Endothelial cell of umbilical vein (primary cell): Measurements from ENCODE around the gene LDHD. TPM values are rescaled to one million over a fixed set of nuclear protein-coding genes. Genes with fewer than 3 reads are reported as not detected.

Experiments
- BruUV-seq: library from RNA; stranded (reverse); fragments of 400-500 nt; replicated peaks from 2 replicates; lab custom pipeline; 2021; lab: Mats Ljungman, UMichigan
- CTCF ChIA-PET: fragments of 300-600, 350-600 bp; sonication (Branson Sonifier 250); formaldehyde crosslinking; loops from one replicate; lab custom pipeline; 2021; ENCODE audit warnings: antibody characterized with exemption, inconsistent platforms; lab: Charles Lee
- POLR2A ChIA-PET: fragments of 300-600, 350-600 bp; sonication (Branson Sonifier 250); formaldehyde crosslinking; loops from one replicate; lab custom pipeline; 2021; ENCODE audit warnings: antibody characterized with exemption, inconsistent platforms; lab: Charles Lee
- DNase-seq: peaks from one replicate; pipeline ENCODE4 v3.0.0-alpha.2; 2011; ENCODE audit warnings: low read depth, low spot score
- FAIRE-seq: peaks from 2 replicates; lab custom pipeline; 2011; peaks lifted over from hg19 to GRCh38; lab: Jason Lieb, UNC
- H2AFZ ChIP-seq: 2 replicates; pipeline ENCODE4 v1.6.0; 2012; ENCODE audit warnings: low read depth, low read length, control low read depth, inconsistent platforms
- H3K27ac ChIP-seq: 2 replicates; pipeline ENCODE4 v1.5.1; 2011; ENCODE audit warnings: low read depth, mild to moderate bottlenecking, control low read depth, low read length, moderate library complexity; ENCODE audit not compliant: insufficient read depth
- H3K27me3 ChIP-seq, 2 experiments: 2 replicates each; pipeline versions ENCODE4 v1.6.0 to v1.6.1; 2011; ENCODE audit warnings: low read length in 2 of 2, mixed read lengths in 1 of 2; ENCODE audit not compliant: control insufficient read depth in 2 of 2, insufficient read depth in 2 of 2
- H3K36me3 ChIP-seq, 2 experiments: 2 replicates in 1 of 2; 3 replicates in 1 of 2; pipeline ENCODE4 v1.5.1; 2011; ENCODE audit warnings: low read length in 2 of 2, mild to moderate bottlenecking in 1 of 2, moderate library complexity in 1 of 2; ENCODE audit not compliant: control insufficient read depth in 2 of 2, insufficient read depth in 2 of 2; ENCODE audit errors: extremely low read depth in 1 of 2
- H3K4me1 ChIP-seq: 3 replicates; pipeline ENCODE4 v1.5.1; 2011; ENCODE audit warnings: mild to moderate bottlenecking, low read length; ENCODE audit not compliant: control insufficient read depth, insufficient read depth; ENCODE audit errors: extremely low read depth
- H3K4me2 ChIP-seq: 2 replicates; pipeline ENCODE4 v1.6.1; 2011; ENCODE audit warnings: low read length, control low read depth, mixed read lengths; ENCODE audit not compliant: insufficient read depth
- H3K4me3 ChIP-seq, 3 experiments: fragments of 200-600 bp in 1 of 3; sonication (generic), shearing (Covaris generic) in 1 of 3; replicated peaks in 1 of 3; 2 replicates each; pipeline ENCODE4 v1.5.1; 2011 to 2016; ENCODE audit warnings: control low read depth in 3 of 3, low read length in 3 of 3, mild to moderate bottlenecking in 2 of 3, inconsistent platforms in 1 of 3, low read depth in 1 of 3, moderate library complexity in 1 of 3; ENCODE audit not compliant: insufficient read depth in 1 of 3
- H3K79me2 ChIP-seq: 2 replicates; pipeline ENCODE4 v1.6.0; 2012; ENCODE audit warnings: low read length, inconsistent platforms; ENCODE audit not compliant: control insufficient read depth, insufficient read depth
- H3K9ac ChIP-seq: replicated peaks from 2 replicates; pipeline ENCODE3; 2011; ENCODE audit warnings: low read length, control low read depth; ENCODE audit not compliant: insufficient read depth; ENCODE audit errors: extremely low read depth
- H3K9me1 ChIP-seq: replicated peaks from 3 replicates; pipeline ENCODE4 v1.6.0; 2011; ENCODE audit warnings: mild to moderate bottlenecking, low read length; ENCODE audit not compliant: control insufficient read depth, insufficient read depth; ENCODE audit errors: extremely low read depth
- H3K9me3 ChIP-seq: replicated peaks from 2 replicates; pipeline ENCODE4 v1.5.1; 2012; ENCODE audit warnings: low read length, inconsistent platforms; ENCODE audit not compliant: control insufficient read depth, insufficient read depth
- H4K20me1 ChIP-seq: replicated peaks from 2 replicates; pipeline ENCODE3; 2011; ENCODE audit warnings: mild to moderate bottlenecking, low read length; ENCODE audit not compliant: control insufficient read depth, insufficient read depth; ENCODE audit errors: extremely low read depth
- EZH2 ChIP-seq: IDR thresholded peaks from 2 replicates; pipeline ENCODE4 v1.6.1; 2012; ENCODE audit warnings: borderline replicate concordance, low read depth, mild to moderate bottlenecking, moderate library complexity, low read length, inconsistent platforms; ENCODE audit not compliant: severe bottlenecking
- FOS ChIP-seq: IDR thresholded peaks from 2 replicates; pipeline ENCODE4 v1.6.1; 2011; ENCODE audit warnings: mild to moderate bottlenecking, low read length, moderate library complexity, borderline replicate concordance; ENCODE audit not compliant: insufficient read depth
- GATA2 ChIP-seq: IDR thresholded peaks from 2 replicates; pipeline ENCODE4 v1.7.0; 2011; ENCODE audit warnings: low read depth, mild to moderate bottlenecking, moderate library complexity, mixed read lengths, low read length; ENCODE audit not compliant: insufficient read length, insufficient read depth
- JUN ChIP-seq: IDR thresholded peaks from 2 replicates; pipeline ENCODE4 v1.6.1; 2011; ENCODE audit warnings: borderline replicate concordance, low read depth; ENCODE audit not compliant: insufficient read length, insufficient read depth
- MYC ChIP-seq: IDR thresholded peaks from one replicate; pipeline ENCODE4 v1.6.1; 2011; ENCODE audit warnings: mild to moderate bottlenecking, low read depth, low read length
- POLR2A ChIP-seq: IDR thresholded peaks from 2 replicates; pipeline ENCODE4 v1.6.1; 2012; ENCODE audit warnings: low read depth, mild to moderate bottlenecking, control low read depth, low read length
- POLR2AphosphoS5 ChIP-seq: IDR thresholded peaks from 2 replicates; pipeline ENCODE4 v1.6.1; 2012; ENCODE audit warnings: low read depth, mild to moderate bottlenecking, control low read depth, low read length, moderate library complexity; ENCODE audit not compliant: insufficient read depth
- dilution Hi-C: fragments of 300-500 bp; cut with MboI; formaldehyde crosslinking; loops from one replicate; pipeline ENCODE4 v1.15.0; 2019; ENCODE audit warnings: low sequenced_read_pairs; ENCODE audit not compliant: extremely low pct_ligation_motif_present
- intact Hi-C: fragments of 100-400 bp; cut with micrococcal nuclease; formaldehyde crosslinking; loops from one replicate; pipeline ENCODE4 v1.10.0; 2022
- polyA plus RNA-seq, 4 experiments: library from polyadenylated mRNA; depleted of rRNA in 3 of 4; stranded (reverse) in 3 of 4; unstranded in 1 of 4; fragments of >200 nt; gene quantifications; 2 replicates each; pipeline versions ENCODE4 v1.2.1 to v1.2.3, GENCODE V29; 2011 to 2012; ENCODE audit warnings: missing spikeins in 1 of 4
- total RNA-seq: library from RNA; stranded (reverse); gene quantifications from 2 replicates; pipeline ENCODE4 v1.2.3, GENCODE V29; 2021
- TF ChIP-seq, protein P1 (sequence below), 2 donors: IDR thresholded peaks; 1 replicate in 1 of 2; 2 replicates in 1 of 2; pipeline ENCODE4 v1.5.1; 2011; ENCODE audit warnings: low read length in 2 of 2, mild to moderate bottlenecking in 2 of 2, moderate library complexity in 2 of 2, control low read depth in 1 of 2, inconsistent platforms in 1 of 2, low read depth in 1 of 2; ENCODE audit not compliant: insufficient read depth in 1 of 2; ENCODE audit errors: extremely low read depth in 1 of 2
- TF ChIP-seq, protein P2 (sequence below): IDR thresholded peaks from 2 replicates; pipeline ENCODE4 v1.6.1; 2011; ENCODE audit not compliant: insufficient read depth, insufficient read length

LDHD gene
- total and polyA plus RNA-seq, 2 donors (not counting 3 experiments of a cell fraction or from before 2014, with no cell fraction given) = 0.41 TPM; not detected in 1

- TF ChIP-seq GATA2 (no peak), POLR2AphosphoS5 (no peak), POLR2A (no peak), EZH2 (no peak), JUN (no peak), FOS (no peak), MYC (no peak)
- TF ChIP-seq, protein P1, sequence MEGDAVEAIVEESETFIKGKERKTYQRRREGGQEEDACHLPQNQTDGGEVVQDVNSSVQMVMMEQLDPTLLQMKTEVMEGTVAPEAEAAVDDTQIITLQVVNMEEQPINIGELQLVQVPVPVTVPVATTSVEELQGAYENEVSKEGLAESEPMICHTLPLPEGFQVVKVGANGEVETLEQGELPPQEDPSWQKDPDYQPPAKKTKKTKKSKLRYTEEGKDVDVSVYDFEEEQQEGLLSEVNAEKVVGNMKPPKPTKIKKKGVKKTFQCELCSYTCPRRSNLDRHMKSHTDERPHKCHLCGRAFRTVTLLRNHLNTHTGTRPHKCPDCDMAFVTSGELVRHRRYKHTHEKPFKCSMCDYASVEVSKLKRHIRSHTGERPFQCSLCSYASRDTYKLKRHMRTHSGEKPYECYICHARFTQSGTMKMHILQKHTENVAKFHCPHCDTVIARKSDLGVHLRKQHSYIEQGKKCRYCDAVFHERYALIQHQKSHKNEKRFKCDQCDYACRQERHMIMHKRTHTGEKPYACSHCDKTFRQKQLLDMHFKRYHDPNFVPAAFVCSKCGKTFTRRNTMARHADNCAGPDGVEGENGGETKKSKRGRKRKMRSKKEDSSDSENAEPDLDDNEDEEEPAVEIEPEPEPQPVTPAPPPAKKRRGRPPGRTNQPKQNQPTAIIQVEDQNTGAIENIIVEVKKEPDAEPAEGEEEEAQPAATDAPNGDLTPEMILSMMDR (IDR thresholded peaks at IDR 0.05; ENCODE audit: extremely low read depth in 1 of 2, insufficient read depth in 1 of 2, low read depth in 1 of 2, low read length in 2 of 2) = no peak
- TF ChIP-seq, protein P2, sequence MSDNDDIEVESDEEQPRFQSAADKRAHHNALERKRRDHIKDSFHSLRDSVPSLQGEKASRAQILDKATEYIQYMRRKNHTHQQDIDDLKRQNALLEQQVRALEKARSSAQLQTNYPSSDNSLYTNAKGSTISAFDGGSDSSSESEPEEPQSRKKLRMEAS = no peak
- FAIRE-seq (no peak), DNase-seq (no peak)
- Histone ChIP-seq H2AFZ (no peak overlapping the region), H3K36me3 (no peaks in the 10 kb centered on the region), H3K27ac (no peak overlapping the region), H3K9me1 (no peaks in the 10 kb centered on the region), H3K79me2 (no peaks in the 10 kb centered on the region), H3K27me3 (no peaks in the 10 kb centered on the region), H3K9ac (no peak overlapping the region), H4K20me1 (no peaks in the 10 kb centered on the region), H3K4me2 (no peak overlapping the region), H3K4me3 (no peak overlapping the region), H3K4me1 (no peaks in the 10 kb centered on the region), H3K9me3 (no peaks in the 10 kb centered on the region)
- ChIA-PET CTCF (interaction anchor here (0.9 kb wide), 1 partner anchor 44 kb away, joined by 5 read pairs; the partner anchor contains the start of gene LDHD), POLR2A (no interaction called here)
- intact Hi-C loops = no loop called here
- BruUV-seq = no TSS peak
- dilution Hi-C loops = no loop called here
These were observed 43.8 kb upstream of the LDHD start for GRCh38 chr16:75160386-75160785.
